Heart left ventricle (tissue), 13 donors: ENCODE data around the gene NFE2L1.

Source experiments
- CTCF ChIP-seq, 12 donors: fragments of 200-600 bp; sonication (generic) in 4 of 12; IDR thresholded peaks; one replicate each; pipeline versions ENCODE4 v1.5.0 to v1.8.0; 2018 to 2022; ENCODE audit warnings: antibody characterized with exemption in 12 of 12, mild to moderate bottlenecking in 5 of 12
- POLR2A ChIP-seq, 2 donors: fragments of 450-650 bp; IDR thresholded peaks; one replicate each; pipeline ENCODE4 v1.6.1; 2017; ENCODE audit warnings: antibody characterized with exemption in 2 of 2, mild to moderate bottlenecking in 2 of 2, moderate library complexity in 2 of 2
- donor health status: ischemic (EF 13 %, LVEDD 7.1; RV severe dilation, severe dysfunction).
- donor health status: DM: no; HTN: yes; CAD: no.
- donor health status: DM: no; HTN: no; CAD: no.
- donor health status: ischemic (EF 25% LVEDD 6.9; RV normal size, moderate dysfunction).
- donor health status: ischemic (EF 25% LVEDD 5.7; RV mildly dilated, moderate dysfunction).
- donor health status: ischemic (EF 35%, LVEDD 5.7; RV mildly dilated, moderate dysfunction).
- donor health status: nonischemic (EF 11% LVEDD 7.7; RV severe dilation, severe dysfunction).
- donor health status: DM: yes; HTN: yes; CAD: no.
- donor health status: PGD.
- donor health status: ischemic (EF 29% LVEDD 5.4; RV normal size, mild dysfunction).
- donor health status: nonischemic (EF 23%, LVEDD 6.1; RV moderate dilation, normal function).

GRCh38 chr17:48057626-48058025 is 9.5 kb downstream of the NFE2L1 start:
- TF ChIP-seq POLR2A (IDR thresholded peaks at IDR 0.05) (no peak), CTCF (IDR thresholded peaks at IDR 0.05) (no peak)
